Measurements from ENCODE around the gene ALOX5. TPM values are rescaled to one million over a fixed set of nuclear protein-coding genes. Genes with fewer than 3 reads are reported as not detected.
"Not testable (repeated sequence)": the region's sequence is repeated elsewhere in the genome, so short reads cannot be mapped to it uniquely, and the experiment has no call there.

ALOX5 gene
- total and polyA plus RNA-seq, 2 experiments from 2014 or later: 3.7 to 5.4 TPM

DNA sequence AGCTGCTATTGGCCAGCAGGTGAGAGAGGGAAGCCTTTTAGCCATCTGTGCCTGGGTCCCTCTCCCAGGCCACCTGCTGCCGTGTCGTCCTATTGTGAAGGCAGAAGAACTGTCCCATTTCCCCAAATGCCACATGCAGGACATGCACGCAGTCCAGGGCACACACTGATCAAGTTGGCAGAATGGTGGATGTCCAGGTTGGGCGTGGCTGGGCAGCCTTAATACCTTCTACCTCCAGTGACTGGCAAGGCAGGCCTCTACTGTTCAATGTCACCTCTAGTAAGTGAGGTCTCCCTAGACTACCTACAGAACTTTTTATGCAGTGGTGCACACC is 37.6 kb downstream of the ALOX5 start (continued):
- no peak for TF ChIP-seq CREB1 (CRISPR knock-in tag; IDR thresholded peaks at IDR 0.05; ENCODE audit: low read depth)
- TF ChIP-seq EZH2phosphoT487 (IDR thresholded peaks at IDR 0.05; ENCODE audit: unreplicated experiment): no peak
- no peak for TF ChIP-seq ZNF331 (CRISPR knock-in tag; IDR thresholded peaks at IDR 0.05; ENCODE audit: low read depth)
- no peak for TF ChIP-seq JUNB (IDR thresholded peaks at IDR 0.05; ENCODE audit: unreplicated experiment)
- no peak for TF ChIP-seq ZNF114 (CRISPR knock-in tag; IDR thresholded peaks at IDR 0.05)
- TF ChIP-seq NANOG (IDR thresholded peaks at IDR 0.05; ENCODE audit: borderline replicate concordance): no peak
- TF ChIP-seq, protein P1, sequence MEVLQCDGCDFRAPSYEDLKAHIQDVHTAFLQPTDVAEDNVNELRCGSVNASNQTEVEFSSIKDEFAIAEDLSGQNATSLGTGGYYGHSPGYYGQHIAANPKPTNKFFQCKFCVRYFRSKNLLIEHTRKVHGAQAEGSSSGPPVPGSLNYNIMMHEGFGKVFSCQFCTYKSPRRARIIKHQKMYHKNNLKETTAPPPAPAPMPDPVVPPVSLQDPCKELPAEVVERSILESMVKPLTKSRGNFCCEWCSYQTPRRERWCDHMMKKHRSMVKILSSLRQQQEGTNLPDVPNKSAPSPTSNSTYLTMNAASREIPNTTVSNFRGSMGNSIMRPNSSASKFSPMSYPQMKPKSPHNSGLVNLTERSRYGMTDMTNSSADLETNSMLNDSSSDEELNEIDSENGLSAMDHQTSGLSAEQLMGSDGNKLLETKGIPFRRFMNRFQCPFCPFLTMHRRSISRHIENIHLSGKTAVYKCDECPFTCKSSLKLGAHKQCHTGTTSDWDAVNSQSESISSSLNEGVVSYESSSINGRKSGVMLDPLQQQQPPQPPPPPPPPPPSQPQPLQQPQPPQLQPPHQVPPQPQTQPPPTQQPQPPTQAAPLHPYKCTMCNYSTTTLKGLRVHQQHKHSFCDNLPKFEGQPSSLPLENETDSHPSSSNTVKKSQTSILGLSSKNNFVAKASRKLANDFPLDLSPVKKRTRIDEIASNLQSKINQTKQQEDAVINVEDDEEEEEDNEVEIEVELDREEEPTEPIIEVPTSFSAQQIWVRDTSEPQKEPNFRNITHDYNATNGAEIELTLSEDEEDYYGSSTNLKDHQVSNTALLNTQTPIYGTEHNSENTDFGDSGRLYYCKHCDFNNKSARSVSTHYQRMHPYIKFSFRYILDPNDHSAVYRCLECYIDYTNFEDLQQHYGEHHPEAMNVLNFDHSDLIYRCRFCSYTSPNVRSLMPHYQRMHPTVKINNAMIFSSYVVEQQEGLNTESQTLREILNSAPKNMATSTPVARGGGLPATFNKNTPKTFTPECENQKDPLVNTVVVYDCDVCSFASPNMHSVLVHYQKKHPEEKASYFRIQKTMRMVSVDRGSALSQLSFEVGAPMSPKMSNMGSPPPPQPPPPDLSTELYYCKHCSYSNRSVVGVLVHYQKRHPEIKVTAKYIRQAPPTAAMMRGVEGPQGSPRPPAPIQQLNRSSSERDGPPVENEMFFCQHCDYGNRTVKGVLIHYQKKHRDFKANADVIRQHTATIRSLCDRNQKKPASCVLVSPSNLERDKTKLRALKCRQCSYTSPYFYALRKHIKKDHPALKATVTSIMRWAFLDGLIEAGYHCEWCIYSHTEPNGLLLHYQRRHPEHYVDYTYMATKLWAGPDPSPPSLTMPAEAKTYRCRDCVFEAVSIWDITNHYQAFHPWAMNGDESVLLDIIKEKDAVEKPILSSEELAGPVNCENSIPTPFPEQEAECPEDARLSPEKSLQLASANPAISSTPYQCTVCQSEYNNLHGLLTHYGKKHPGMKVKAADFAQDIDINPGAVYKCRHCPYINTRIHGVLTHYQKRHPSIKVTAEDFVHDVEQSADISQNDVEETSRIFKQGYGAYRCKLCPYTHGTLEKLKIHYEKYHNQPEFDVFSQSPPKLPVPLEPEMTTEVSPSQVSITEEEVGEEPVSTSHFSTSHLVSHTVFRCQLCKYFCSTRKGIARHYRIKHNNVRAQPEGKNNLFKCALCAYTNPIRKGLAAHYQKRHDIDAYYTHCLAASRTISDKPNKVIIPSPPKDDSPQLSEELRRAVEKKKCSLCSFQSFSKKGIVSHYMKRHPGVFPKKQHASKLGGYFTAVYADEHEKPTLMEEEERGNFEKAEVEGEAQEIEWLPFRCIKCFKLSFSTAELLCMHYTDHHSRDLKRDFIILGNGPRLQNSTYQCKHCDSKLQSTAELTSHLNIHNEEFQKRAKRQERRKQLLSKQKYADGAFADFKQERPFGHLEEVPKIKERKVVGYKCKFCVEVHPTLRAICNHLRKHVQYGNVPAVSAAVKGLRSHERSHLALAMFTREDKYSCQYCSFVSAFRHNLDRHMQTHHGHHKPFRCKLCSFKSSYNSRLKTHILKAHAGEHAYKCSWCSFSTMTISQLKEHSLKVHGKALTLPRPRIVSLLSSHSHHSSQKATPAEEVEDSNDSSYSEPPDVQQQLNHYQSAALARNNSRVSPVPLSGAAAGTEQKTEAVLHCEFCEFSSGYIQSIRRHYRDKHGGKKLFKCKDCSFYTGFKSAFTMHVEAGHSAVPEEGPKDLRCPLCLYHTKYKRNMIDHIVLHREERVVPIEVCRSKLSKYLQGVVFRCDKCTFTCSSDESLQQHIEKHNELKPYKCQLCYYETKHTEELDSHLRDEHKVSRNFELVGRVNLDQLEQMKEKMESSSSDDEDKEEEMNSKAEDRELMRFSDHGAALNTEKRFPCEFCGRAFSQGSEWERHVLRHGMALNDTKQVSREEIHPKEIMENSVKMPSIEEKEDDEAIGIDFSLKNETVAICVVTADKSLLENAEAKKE (CRISPR knock-in tag; IDR thresholded peaks at IDR 0.05): no peak

DNA sequence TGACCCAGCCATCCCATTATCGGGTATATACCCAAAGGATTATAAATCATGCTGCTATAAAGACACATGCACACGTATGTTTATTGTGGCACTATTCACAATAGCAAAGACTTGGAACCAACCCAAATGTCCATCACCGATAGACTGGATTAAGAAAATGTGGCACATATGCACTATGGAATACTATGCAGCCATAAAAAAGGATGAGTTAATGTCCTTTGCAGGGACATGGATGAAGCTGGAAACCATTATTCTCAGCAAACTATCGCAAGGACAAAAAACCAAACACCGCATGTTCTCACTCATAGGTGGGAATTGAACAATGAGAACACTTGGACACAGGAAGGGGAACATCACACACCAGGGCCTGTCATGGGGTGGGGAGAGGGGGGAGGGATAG is 41.0 kb downstream of the ALOX5 start:
- not testable (repeated sequence) for H3K27ac ChIP-seq (ENCODE audit: low read depth); H3K27ac Mint-ChIP-seq; H4K20me1 ChIP-seq (replicated peaks; ENCODE audit: insufficient read depth); H3K4me3 ChIP-seq; H3K36me3 ChIP-seq (ENCODE audit: insufficient read depth); ATAC-seq; H3K4me2 ChIP-seq; DNase-seq (ENCODE audit: low spot score); H3K4me1 ChIP-seq (ENCODE audit: insufficient read depth); H2AFZ ChIP-seq; H3K36me3 Mint-ChIP-seq (ENCODE audit: low read depth); H3K9me3 Mint-ChIP-seq; H3K27me3 ChIP-seq (ENCODE audit: insufficient read depth); H3K79me2 ChIP-seq (replicated peaks; ENCODE audit: insufficient read depth); H3K4me3 Mint-ChIP-seq; H3F3A ChIP-seq (replicated peaks; ENCODE audit: low read depth)
- Mint-ChIP-seq H3K27me3 (ENCODE audit: insufficient read depth, low read depth, poor library complexity) (peaks cover 17% of the 10 kb centered on the region), H3K4me1 (peaks cover 17% of the 10 kb centered on the region)
- H3K9me2 ChIP-seq (ENCODE audit: insufficient read depth): peaks cover 13% of the 10 kb centered on the region

Data from GM23338 (cell line).